ENCODE data around the gene CSDE1. TPM values are rescaled to one million over a fixed set of nuclear protein-coding genes. Genes with fewer than 3 reads are reported as not detected.

The CSDE1 gene
- total RNA-seq, 2 experiments from 2014 or later, result 519 to 530 TPM

GRCh38 chr1:114668784-114669561, 88.8 kb downstream of the CSDE1 start:
- H3K27ac Mint-ChIP-seq, result no peak overlapping the region
- no peak for DNase-seq
- no peaks in the 10 kb centered on the region for H3K36me3 Mint-ChIP-seq
- H3K27me3 Mint-ChIP-seq, result peaks cover 8% of the 10 kb centered on the region
- H3K9me3 Mint-ChIP-seq, result no peaks in the 10 kb centered on the region
- peaks cover 10% of the 10 kb centered on the region for H3K4me1 Mint-ChIP-seq
- peak overlapping the region; percentile 81 for H3K4me3 Mint-ChIP-seq

DNA sequence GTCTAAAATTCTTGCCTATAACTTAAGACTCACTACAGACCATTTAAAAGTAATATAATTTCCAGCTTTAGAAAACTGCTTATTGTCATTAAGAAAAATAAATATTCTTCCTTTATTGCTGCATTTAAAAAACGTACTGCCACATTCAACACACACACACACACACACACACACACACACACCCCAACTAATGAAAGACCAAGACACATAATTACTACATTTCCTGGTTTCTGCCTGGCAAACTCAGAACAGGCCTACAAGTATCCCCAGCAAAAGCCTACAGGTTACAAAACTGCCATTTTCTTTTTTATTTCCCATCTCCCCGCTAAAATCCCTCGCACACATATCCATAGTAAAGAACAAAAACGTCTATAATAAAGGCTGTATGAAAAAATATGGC, 89.4 kb downstream of the CSDE1 start:
- no peak overlapping the region for H3K27ac Mint-ChIP-seq

GRCh38 chr1:114666954-114667353, 90.8 kb downstream of the CSDE1 start:
- no peaks in the 10 kb centered on the region for H3K36me3 Mint-ChIP-seq
- no peak overlapping the region for H3K27ac Mint-ChIP-seq
- DNase-seq, result no peak
- no peak overlapping the region for H3K4me3 Mint-ChIP-seq
- H3K27me3 Mint-ChIP-seq, result peaks cover 8% of the 10 kb centered on the region
- H3K4me1 Mint-ChIP-seq, result peaks cover 10% of the 10 kb centered on the region
- H3K9me3 Mint-ChIP-seq, result no peaks in the 10 kb centered on the region

More for the DNA sequence above, 89.4 kb downstream of the CSDE1 start:
- H3K27me3 Mint-ChIP-seq, result peaks cover 8% of the 10 kb centered on the region
- no peak overlapping the region for H3K4me3 Mint-ChIP-seq
- H3K9me3 Mint-ChIP-seq, result no peaks in the 10 kb centered on the region
- H3K4me1 Mint-ChIP-seq, result peaks cover 10% of the 10 kb centered on the region
- no peaks in the 10 kb centered on the region for H3K36me3 Mint-ChIP-seq
- DNase-seq, result no peak

Other genes starting within 250 kb of the CSDE1 start
- gene TRIM33, start 246.8 kb downstream of the CSDE1 start, total RNA-seq, result 10 to 100 TPM; 31.5 to 32.8 TPM
- 10 to 100 TPM; 68.0 to 69.1 TPM for gene BCAS2, start 176.4 kb downstream of the CSDE1 start, total RNA-seq
- under 1 TPM; 0.50 to 0.91 TPM for gene DENND2C, start 87.9 kb downstream of the CSDE1 start, total RNA-seq
- not detected for gene AMPD1, start 62.4 kb downstream of the CSDE1 start, total RNA-seq
- 10 to 100 TPM; 67.7 to 69.4 TPM for gene NRAS, start 41.2 kb downstream of the CSDE1 start, total RNA-seq
- gene SIKE1, start 22.7 kb upstream of the CSDE1 start, total RNA-seq, result 10 to 100 TPM; 73.3 to 74.9 TPM
- not detected for gene SYCP1, start 96.9 kb upstream of the CSDE1 start, total RNA-seq